GM23248 (cell line): ENCODE data around the gene ELOVL6. TPM values are rescaled to one million over a fixed set of nuclear protein-coding genes. Genes with fewer than 3 reads are reported as not detected.

Experiments
- DNase-seq: peaks from one replicate; pipeline ENCODE4 v3.0.0-alpha.2; 2015
- H2AFZ ChIP-seq: fragments of 200-600 bp; sonication (generic); 2 replicates; pipeline ENCODE4 v1.6.1; 2016; ENCODE audit warnings: antibody characterized with exemption
- H3F3A ChIP-seq: fragments of 200-600 bp; sonication (generic); 2 replicates; pipeline ENCODE4 v1.6.1; 2016; ENCODE audit warnings: mild to moderate bottlenecking, antibody characterized with exemption, mixed run types; ENCODE audit not compliant: insufficient read depth
- H3K27ac ChIP-seq: fragments of 200-600 bp; sonication (generic); 2 replicates; pipeline ENCODE4 v1.5.1; 2016; ENCODE audit warnings: mild to moderate bottlenecking
- H3K27me3 ChIP-seq: fragments of 200-600 bp; sonication (generic); replicated peaks from 2 replicates; pipeline ENCODE4 v1.6.1; 2016; ENCODE audit warnings: mild to moderate bottlenecking; ENCODE audit not compliant: insufficient read depth
- H3K36me3 ChIP-seq: fragments of 200-600 bp; sonication (generic); 2 replicates; pipeline ENCODE4 v1.6.1; 2016; ENCODE audit warnings: low read depth, mild to moderate bottlenecking
- H3K4me1 ChIP-seq: fragments of 200-600 bp; sonication (generic); 2 replicates; pipeline ENCODE4 v1.6.1; 2016; ENCODE audit warnings: mild to moderate bottlenecking; ENCODE audit not compliant: insufficient read depth
- H3K4me2 ChIP-seq: fragments of 200-600 bp; sonication (generic); one replicate; pipeline ENCODE4 v1.6.1; 2016; ENCODE audit warnings: mild to moderate bottlenecking; ENCODE audit not compliant: unreplicated experiment
- H3K4me3 ChIP-seq: fragments of 200-600 bp; sonication (generic); 2 replicates; pipeline ENCODE4 v1.5.1; 2016; ENCODE audit warnings: mild to moderate bottlenecking
- H3K79me2 ChIP-seq: fragments of 200-600 bp; sonication (generic); 2 replicates; pipeline ENCODE4 v1.6.1; 2016; ENCODE audit warnings: mild to moderate bottlenecking; ENCODE audit not compliant: insufficient read depth
- H3K9ac ChIP-seq: fragments of 200-600 bp; sonication (generic); 2 replicates; pipeline ENCODE4 v1.6.1; 2016; ENCODE audit warnings: mild to moderate bottlenecking
- H3K9me2 ChIP-seq: fragments of 200-600 bp; sonication (generic); 2 replicates; pipeline ENCODE4 v1.6.1; 2016; ENCODE audit warnings: mixed run types, mild to moderate bottlenecking, moderate library complexity; ENCODE audit not compliant: insufficient read depth
- H3K9me3 ChIP-seq: fragments of 200-600 bp; sonication (generic); one replicate; pipeline ENCODE4 v1.6.1; 2017; ENCODE audit warnings: low read depth
- H4K20me1 ChIP-seq: fragments of 200-600 bp; sonication (generic); 2 replicates; pipeline ENCODE4 v1.6.0; 2016; ENCODE audit not compliant: insufficient read depth
- EZH2 ChIP-seq: fragments of 200-600 bp; sonication (generic); IDR thresholded peaks from 2 replicates; pipeline ENCODE4 v1.6.1; 2018; ENCODE audit warnings: antibody characterized with exemption, mild to moderate bottlenecking; ENCODE audit not compliant: insufficient read depth, poor library complexity, severe bottlenecking
- EZH2phosphoT487 ChIP-seq: fragments of 200-600 bp; sonication (generic); IDR thresholded peaks from 2 replicates; pipeline ENCODE4 v1.6.1; 2018; ENCODE audit warnings: antibody characterized with exemption, moderate library complexity, mild to moderate bottlenecking, low read depth; ENCODE audit not compliant: insufficient read depth
- WGBS, 2 experiments: methylation state at CpG; one replicate each; pipeline ENCODE4 v1.1.6; 2015 to 2017; ENCODE audit warnings: low lambda C conversion rate in 2 of 2, low coverage in 1 of 2; ENCODE audit errors: missing lambda C conversion rate in 2 of 2; 5-methylcytosine and 5-hydroxymethylcytosine counted together
- in situ Hi-C: fragments of 300-500 bp; cut with MboI; formaldehyde crosslinking; loops from 2 replicates; pipeline ENCODE4 v1.15.0; 2020
- polyA plus RNA-seq: library from polyadenylated mRNA; unstranded; fragments of >200 nt; fragmentation: Nextera tagmentation; extraction: Ambion mirVana; gene quantifications from 2 replicates; pipeline ENCODE4 v1.2.1, GENCODE V29; 2016
- total RNA-seq: library from RNA; depleted of rRNA; stranded (reverse); fragments of >200 nt; shearing (Covaris generic); gene quantifications from 2 replicates; pipeline ENCODE4 v1.2.3, GENCODE V29; 2014

Gene ELOVL6
- total and polyA plus RNA-seq, 2 experiments from 2014 or later, result 8.0 to 13.2 TPM

- in situ Hi-C loops, result no loop called here
- H3K4me1 ChIP-seq, result no peaks in the 10 kb centered on the region
Measured at GRCh38 chr4:110142461-110142860, 56.0 kb downstream of the ELOVL6 start.

GRCh38 chr4:110139815-110140214 lies 58.6 kb downstream of the ELOVL6 start:
- no peak overlapping the region for H2AFZ ChIP-seq
- H3K27ac ChIP-seq, result no peak overlapping the region
- in situ Hi-C loops, result no loop called here
- H3K4me2 ChIP-seq, result no peak overlapping the region
- 84 to 86% methylated on average over 3 of the region's 3 CpGs for WGBS, 2 experiments
- H3K9ac ChIP-seq, result no peak overlapping the region
- TF ChIP-seq EZH2phosphoT487, result no peak
- no peak for TF ChIP-seq EZH2
- H3K27me3 ChIP-seq, result no peaks in the 10 kb centered on the region
- no peaks in the 10 kb centered on the region for H3K36me3 ChIP-seq
- H3K9me2 ChIP-seq, result no peaks in the 10 kb centered on the region
- no peaks in the 10 kb centered on the region for H3K4me1 ChIP-seq
- H3K79me2 ChIP-seq, result no peaks in the 10 kb centered on the region
- no peak overlapping the region for H3K4me3 ChIP-seq
- H3F3A ChIP-seq, result no peaks in the 10 kb centered on the region
- DNase-seq, result no peak
- H4K20me1 ChIP-seq, result no peaks in the 10 kb centered on the region
- no peaks in the 10 kb centered on the region for H3K9me3 ChIP-seq

More at GRCh38 chr4:110142461-110142860, 56.0 kb downstream of the ELOVL6 start:
- Histone ChIP-seq H3K9ac (no peak overlapping the region), H4K20me1 (no peaks in the 10 kb centered on the region), H3K4me3 (no peak overlapping the region), H3K27me3 (no peaks in the 10 kb centered on the region), H3K9me3 (no peaks in the 10 kb centered on the region), H3K36me3 (no peaks in the 10 kb centered on the region), H3K79me2 (no peaks in the 10 kb centered on the region), H2AFZ (no peak overlapping the region), H3F3A (no peaks in the 10 kb centered on the region), H3K27ac (no peak overlapping the region), H3K9me2 (no peaks in the 10 kb centered on the region), H3K4me2 (no peak overlapping the region)
- TF ChIP-seq EZH2phosphoT487, result no peak
- TF ChIP-seq EZH2, result no peak
- no peak for DNase-seq

GRCh38 chr4:110139111-110139510 lies 59.3 kb downstream of the ELOVL6 start:
- in situ Hi-C loops, result no loop called here
- WGBS, 2 experiments, result 30 to 33% methylated on average over 3 of the region's 3 CpGs
- no peak for DNase-seq

GRCh38 chr4:110138551-110138950 lies 59.9 kb downstream of the ELOVL6 start:
- Histone ChIP-seq H3K4me3 (no peak overlapping the region), H4K20me1 (no peaks in the 10 kb centered on the region), H3K9ac (no peak overlapping the region), H3K27me3 (no peaks in the 10 kb centered on the region), H3K4me2 (no peak overlapping the region), H3K36me3 (no peaks in the 10 kb centered on the region), H3K9me3 (no peaks in the 10 kb centered on the region), H3K79me2 (no peaks in the 10 kb centered on the region), H3F3A (no peaks in the 10 kb centered on the region), H3K9me2 (no peaks in the 10 kb centered on the region), H3K4me1 (no peaks in the 10 kb centered on the region), H3K27ac (no peak overlapping the region), H2AFZ (no peak overlapping the region)
- 44 to 52% methylated on average over 1 of the region's 1 CpG for WGBS, 2 experiments
- TF ChIP-seq EZH2phosphoT487, result no peak
- no peak for DNase-seq
- in situ Hi-C loops, result no loop called here

More at GRCh38 chr4:110139111-110139510, 59.3 kb downstream of the ELOVL6 start:
- Histone ChIP-seq H3K27me3 (no peaks in the 10 kb centered on the region), H3K36me3 (no peaks in the 10 kb centered on the region), H3K9ac (no peak overlapping the region), H3K4me1 (no peaks in the 10 kb centered on the region), H3K4me2 (no peak overlapping the region), H4K20me1 (no peaks in the 10 kb centered on the region), H3K9me3 (no peaks in the 10 kb centered on the region), H2AFZ (no peak overlapping the region), H3K4me3 (no peak overlapping the region), H3K79me2 (no peaks in the 10 kb centered on the region), H3K9me2 (no peaks in the 10 kb centered on the region), H3F3A (no peaks in the 10 kb centered on the region), H3K27ac (no peak overlapping the region)
- TF ChIP-seq EZH2phosphoT487, result no peak
- no peak for TF ChIP-seq EZH2

GRCh38 chr4:110137829-110138228 lies 60.6 kb downstream of the ELOVL6 start:
- Histone ChIP-seq H3K9me3 (no peaks in the 10 kb centered on the region), H3K9ac (no peak overlapping the region), H3K79me2 (no peaks in the 10 kb centered on the region), H3K9me2 (no peaks in the 10 kb centered on the region), H3F3A (no peaks in the 10 kb centered on the region), H3K4me1 (no peaks in the 10 kb centered on the region), H3K4me2 (no peak overlapping the region), H4K20me1 (no peaks in the 10 kb centered on the region), H3K4me3 (no peak overlapping the region), H2AFZ (no peak overlapping the region), H3K27ac (no peak overlapping the region), H3K36me3 (no peaks in the 10 kb centered on the region), H3K27me3 (no peaks in the 10 kb centered on the region)
- DNase-seq, result no peak
- 50 to 56% methylated on average over 1 of the region's 1 CpG for WGBS, 2 experiments
- in situ Hi-C loops, result no loop called here
- TF ChIP-seq EZH2phosphoT487 (no peak), EZH2 (no peak)
